Measurements from ENCODE around the gene NISCH.
"Not testable (repeated sequence)": the region's sequence is repeated elsewhere in the genome, so short reads cannot be mapped to it uniquely, and the experiment has no call there.

NISCH gene

DNA sequence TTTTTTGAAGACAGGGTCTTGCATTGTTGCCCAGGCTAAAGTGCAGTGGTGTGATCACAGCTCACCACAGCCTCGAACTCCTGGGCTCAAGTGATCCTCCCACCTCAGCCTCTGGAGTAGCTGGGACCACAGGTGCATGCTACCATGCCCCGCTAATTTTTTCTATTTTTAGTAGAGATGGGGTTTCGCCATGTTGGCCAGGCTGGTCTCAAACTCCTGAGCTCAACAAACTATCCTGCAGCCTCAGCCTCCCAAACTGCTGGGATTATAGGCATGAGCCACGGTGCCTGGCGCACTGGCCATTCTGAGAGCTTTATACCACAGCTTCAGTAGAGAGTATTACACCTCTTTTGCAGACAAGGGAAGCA lies 71.3 kb downstream of the NISCH start:
- not testable (repeated sequence) for DNase-seq (ENCODE audit: low read depth in 3 of 3)

DNA sequence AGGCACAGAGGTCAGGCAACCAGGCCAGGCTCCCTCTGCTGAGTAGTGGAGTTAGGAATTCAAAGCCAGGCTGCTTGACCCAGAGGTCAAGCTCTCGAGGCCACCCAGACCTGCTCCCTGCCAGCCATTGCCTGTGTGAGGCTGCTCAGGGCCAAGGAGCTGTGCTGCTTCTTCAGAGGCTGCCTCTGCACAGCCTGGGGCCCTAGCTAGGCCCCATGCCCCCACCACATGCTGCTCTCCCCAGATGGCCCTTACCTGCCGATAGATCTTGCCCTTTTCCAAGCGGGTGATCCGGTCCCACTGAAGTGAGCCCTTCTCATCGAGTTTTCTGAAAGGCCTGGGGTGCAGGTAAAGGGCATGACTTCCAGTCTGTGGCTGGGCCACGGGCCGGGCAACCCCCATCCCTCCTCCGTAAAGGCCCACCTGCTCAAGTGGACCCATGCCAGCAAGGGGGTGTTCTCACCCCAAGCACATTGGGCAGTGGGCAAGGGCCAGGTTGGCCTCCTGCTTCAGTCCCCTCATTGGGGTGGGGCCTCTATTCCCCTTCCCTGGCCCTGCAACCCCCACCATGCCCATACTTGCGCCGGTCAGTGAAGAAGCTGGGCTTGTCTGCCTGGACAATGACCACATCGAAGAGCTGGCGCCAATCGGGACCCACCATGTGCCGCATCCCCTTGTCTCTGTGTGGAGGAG lies 71.8 kb downstream of the NISCH start:
- DNase-seq (ENCODE audit: low read depth in 3 of 3), result no peak

DNA sequence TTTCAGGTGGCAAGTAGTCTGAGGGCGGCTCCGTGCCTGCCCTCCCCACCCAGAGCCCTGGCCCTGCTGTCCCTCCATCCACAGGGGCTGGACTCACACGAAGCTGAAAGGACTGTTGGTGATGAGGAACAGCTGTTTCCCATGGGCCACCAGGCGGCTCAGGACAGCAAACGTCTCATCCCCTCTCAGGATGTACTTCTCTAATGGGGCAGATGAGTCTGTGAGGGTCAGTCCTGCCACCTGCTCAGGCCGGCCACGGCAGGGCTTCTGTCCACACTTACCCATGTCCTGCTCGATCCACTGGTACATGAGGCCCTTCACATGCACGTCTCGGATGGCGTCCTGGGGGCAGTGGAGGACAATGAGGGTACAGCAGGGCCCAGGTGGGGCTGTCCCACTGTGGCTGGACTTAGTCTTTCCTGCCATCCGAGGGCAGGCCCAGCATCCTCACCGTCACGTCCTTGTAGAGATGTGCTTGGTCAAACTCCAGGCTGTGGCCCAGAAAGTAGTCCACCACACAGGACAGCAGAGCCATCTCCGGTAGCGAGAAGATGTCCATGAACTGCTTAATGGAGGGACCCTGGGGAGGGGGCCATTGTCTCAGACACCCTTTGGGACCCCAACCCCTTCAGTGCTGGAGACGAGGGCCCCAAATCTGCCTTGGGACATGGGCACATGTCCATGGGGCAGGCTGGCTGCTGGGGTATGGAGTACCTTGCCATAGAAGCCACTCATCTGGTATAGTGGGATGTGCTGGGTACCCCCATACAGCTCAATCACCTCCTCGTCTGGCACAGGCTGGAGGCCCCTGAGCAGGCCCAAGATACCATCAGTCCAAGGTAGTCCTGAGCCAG lies 72.6 kb downstream of the NISCH start:
- no peak for DNase-seq (ENCODE audit: low read depth in 3 of 3)

DNA sequence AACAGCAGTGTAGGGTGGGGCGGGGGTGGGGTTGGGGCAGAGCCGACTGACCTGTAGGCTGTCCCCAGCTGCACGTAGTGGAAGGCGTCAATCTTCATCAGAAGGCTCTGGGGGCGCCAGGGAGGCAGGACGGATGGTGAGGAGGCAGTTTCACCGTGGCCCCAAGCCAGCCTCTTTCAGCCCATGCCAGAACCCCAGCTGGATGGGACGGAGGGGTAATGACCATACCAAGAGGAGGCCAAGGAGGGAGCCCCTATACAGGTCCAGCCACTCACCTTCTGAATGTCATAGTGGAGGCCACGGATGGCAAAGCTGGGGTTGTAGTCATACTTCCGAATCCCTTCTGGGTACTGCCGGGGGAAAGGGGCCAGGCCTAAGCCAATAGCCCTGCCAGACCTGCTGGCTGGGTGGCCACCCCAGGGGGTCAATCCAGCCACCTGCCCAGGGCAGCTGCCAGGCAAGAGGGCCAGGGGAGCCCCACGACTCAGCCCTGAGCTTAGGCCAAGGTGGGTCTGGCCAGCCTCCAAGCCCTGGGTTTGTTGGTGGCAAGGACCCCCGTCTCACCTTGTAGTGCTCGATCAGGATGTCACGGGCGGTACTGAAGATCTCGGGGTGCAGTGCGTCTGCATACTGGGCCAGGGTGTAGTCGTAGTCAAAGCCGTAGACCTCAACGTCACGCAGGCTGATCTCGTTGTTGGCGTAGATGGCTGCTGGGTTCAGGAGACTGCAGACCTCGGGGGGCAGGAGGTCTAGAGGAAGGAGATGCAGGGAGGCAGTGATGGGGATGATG lies 73.4 kb downstream of the NISCH start:
- DNase-seq (ENCODE audit: low read depth in 3 of 3), result no peak

DNA sequence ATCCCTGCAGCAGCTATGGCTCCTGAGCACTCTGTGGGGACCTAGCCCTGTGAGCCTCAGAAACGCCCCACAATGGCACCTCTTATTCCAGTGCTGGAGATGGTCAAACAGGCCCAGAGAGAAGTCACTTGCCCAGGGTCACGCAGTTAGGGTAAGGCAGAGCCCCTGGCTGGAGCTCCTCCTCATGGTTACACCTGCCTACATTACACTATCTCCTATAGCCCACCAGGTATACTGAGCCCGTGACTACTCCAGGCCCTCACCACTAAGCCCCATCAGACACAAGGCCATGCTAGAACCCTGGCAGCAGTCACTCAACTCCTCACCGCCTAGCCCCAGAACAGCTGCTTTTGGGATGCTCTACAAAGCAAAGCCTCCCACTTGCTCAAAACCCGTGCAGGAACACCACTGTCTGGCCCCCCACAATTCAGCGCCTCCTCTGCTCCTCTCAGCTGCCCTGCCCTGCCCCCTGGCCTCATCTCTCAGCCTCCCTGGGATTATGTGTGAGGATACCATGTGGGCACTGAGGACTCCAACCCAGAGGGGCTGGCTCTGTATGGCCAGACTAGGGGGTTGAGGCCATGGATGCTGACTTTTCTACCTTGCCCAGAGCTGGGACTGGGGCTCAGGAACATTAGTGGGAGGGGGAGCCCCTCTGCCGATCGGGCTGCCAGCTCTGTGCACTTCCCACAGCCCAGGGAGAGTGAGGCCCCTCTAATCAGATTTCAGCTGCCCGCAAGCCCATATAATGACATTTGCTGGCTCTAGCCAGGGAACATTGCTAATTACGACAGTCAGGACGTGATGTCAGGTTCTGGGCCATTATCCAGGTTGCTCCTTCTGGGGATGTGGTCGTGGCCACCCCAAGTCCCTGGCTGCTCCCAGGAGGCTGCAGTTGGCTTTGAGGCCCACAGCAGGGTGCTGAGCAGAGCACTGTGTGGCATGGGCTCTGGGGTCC lies 74.3 kb downstream of the NISCH start:
- DNase-seq (ENCODE audit: low read depth in 3 of 3), result no peak

DNA sequence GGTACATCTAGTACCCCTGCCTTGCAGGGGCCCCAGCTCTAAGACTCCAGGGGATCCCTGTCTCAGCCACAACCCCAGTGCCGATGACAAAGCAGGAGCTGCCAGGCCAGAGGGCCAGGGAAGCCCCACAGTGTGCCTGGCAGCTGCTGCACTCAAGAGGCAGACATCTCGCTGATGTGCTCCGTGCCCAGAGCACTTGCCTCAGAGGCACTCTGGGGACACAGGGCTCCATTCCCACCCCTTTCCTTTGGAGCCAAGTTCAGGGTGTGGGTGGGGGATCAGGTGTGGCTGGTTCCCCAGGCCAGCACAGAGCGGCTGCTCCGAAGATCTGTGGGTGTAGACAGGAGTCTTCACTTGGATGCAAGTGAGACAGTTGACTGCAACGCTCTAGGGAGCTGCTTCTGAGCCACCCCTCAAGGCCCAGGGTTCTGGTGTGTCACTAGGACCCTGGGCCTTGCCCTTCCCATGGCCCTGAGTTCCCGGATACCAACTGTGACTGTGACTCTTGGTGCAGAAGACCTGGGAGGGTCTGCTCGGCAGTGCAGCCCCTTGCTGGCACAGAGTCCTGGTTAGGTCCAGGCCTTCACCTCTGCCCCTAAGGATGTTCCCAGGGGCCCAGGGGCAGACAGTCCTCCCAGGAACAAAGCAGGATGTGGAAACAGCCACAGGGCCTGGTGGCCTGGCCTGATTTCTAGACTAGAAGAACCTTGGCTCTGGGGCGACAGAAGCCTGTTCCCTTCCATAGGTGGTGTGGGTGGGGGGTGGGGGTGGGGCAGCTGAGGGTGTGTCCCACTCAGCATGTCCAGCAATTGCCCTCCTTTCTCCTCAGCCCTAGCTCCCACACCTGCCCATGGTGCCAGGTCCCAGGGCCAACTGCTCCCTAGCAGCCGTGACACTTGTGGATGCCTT lies 75.8 kb downstream of the NISCH start:
- DNase-seq (ENCODE audit: low read depth in 3 of 3), result no peak

- no peak for DNase-seq (ENCODE audit: low read depth in 3 of 3)
Measured at GRCh38 chr3:52531860-52532516, 76.6 kb downstream of the NISCH start.

GRCh38 chr3:52532517-52532837 lies 77.1 kb downstream of the NISCH start:
- no peak for DNase-seq (ENCODE audit: low read depth in 3 of 3)

- peak in 1 of 3 experiments; percentile 24 for DNase-seq (ENCODE audit: low read depth in 3 of 3)
Measured at GRCh38 chr3:52532838-52533622, 77.6 kb downstream of the NISCH start.

- DNase-seq (ENCODE audit: low read depth in 3 of 3), result peak; percentile 12 to 51 (median 39)
Measured at GRCh38 chr3:52533623-52534280, 78.3 kb downstream of the NISCH start, which contains the start of gene NT5DC2. Gene NT5DC2, minus strand, starts transcription at chr3:52533857. Its CDS starts 120 bp downstream, at chr3:52533737.

GRCh38 chr3:52534281-52535183 lies 79.1 kb downstream of the NISCH start:
- no peak for DNase-seq (ENCODE audit: low read depth in 3 of 3)

GRCh38 chr3:52535411-52536111 lies 80.2 kb downstream of the NISCH start:
- DNase-seq (ENCODE audit: low read depth in 3 of 3), result no peak

GRCh38 chr3:52536112-52536368 lies 80.6 kb downstream of the NISCH start:
- no peak for DNase-seq (ENCODE audit: low read depth in 3 of 3)

DNA sequence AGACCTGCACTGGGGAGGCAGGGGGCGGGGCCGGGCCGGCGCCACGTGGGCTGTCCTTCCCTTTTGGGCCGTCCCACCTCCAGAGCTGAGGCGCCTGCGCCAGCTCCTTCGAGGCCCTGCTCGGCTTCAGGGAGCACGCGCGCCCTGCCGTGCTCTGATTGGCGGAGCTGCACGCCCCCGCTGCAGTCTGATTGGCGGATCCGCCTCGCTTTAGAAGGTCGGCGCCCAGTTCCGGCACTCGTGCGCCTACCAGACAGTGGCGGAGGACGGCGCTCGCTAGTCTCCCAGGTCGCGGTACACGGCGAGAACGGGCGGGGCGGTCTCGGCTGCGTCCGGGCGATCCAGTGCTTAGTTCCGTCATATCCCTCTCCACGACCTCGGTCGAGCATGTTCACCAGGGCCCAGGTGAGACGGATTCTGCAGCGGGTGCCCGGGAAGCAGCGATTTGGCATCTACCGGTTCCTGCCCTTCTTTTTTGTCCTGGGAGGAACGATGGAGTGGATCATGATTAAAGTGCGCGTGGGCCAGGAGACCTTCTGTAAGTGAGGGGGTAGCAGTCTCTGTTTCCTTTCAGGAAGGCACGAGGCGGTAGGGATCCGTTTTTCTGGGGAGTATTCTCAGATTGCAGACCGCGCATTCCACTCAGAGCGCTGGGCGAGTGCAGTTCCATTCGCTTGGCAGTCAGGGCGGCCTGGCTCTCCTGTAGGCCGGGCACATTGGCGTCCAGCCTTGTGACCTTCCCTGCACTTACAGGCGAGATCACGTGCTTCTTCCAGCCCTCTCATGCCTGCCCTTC lies 81.2 kb downstream of the NISCH start, which contains the start of gene UQCC5:
Gene UQCC5 (plus strand): TSS at position 237 of the 796 bp plus-strand sequence. CDS start 151 bp downstream, at position 388.
- peak; percentile 92 to 97 (median 94) for DNase-seq (ENCODE audit: low read depth in 3 of 3)

DNA sequence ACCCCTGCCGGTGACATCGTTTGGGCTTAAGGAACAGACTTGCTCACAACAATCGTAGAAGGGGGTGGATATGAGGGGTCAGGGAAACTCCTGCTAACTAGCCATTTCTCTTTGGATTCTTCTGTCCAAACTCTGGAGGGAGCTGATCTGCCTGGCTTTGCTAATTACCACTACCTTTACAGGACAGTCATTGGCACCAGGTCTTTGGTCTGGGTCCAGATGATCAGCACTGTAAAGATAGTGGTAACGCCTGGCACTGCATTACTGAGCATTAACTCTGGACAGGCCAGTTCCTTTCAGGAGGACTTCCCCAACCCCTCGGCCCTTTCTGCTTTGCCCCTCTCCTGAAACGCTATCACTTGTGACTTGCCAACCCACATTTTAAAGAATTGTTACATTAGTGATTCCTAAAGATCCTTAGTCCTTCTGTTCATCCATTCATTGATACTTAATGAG lies 81.8 kb downstream of the NISCH start:
- no peak for DNase-seq (ENCODE audit: low read depth in 3 of 3)

All from stimulated activated CD4-positive, alpha-beta T cell treated with anti-CD3 and anti-CD28 coated beads, TNF-alpha, amount 100 ng/mL, for 4 hours (primary cell).